CD4-positive, alpha-beta T cell treated with Interleukin-12 subunit alpha and Interleukin-12 subunit beta, for 1 hour (primary cell): ENCODE data around the gene EBF4.
"Not testable (repeated sequence)": the region's sequence is repeated elsewhere in the genome, so short reads cannot be mapped to it uniquely, and the experiment has no call there.

Source experiments
- DNase-seq: peaks from one replicate; pipeline ENCODE4 v3.0.0-alpha.2; 2020

The EBF4 gene

DNA sequence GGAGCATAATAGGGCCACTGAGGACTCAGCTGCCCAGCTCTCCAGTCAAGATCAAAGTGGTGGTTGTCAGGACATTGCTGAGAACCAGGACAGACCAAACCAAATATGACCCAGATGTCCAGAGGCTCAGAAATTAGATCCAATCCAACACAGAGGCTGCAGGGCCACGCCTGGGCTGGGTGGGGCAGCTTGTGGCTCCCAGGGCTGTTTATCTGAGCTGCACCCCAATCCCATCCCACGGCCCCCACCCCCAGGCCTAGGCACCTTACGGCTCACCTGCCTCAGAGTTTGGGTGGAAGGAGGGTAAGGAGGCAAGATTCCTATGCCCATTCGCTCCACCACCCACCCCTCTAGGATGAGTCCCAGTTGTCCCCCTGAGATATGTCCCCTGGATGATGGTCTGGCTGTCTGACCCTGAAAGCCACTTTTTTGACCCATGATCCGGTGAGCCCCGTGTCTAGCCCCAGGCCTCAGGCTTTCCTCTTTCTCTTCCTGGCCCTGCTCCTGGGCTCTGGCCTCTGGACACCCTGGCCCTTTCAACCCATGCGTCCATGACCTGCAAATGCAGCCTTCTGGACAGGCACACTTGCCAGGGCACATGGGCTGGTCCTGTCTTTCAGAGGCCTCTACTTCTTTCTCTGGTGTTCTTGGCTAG lies 67.8 kb downstream of the EBF4 start:
- DNase-seq, result no peak

DNA sequence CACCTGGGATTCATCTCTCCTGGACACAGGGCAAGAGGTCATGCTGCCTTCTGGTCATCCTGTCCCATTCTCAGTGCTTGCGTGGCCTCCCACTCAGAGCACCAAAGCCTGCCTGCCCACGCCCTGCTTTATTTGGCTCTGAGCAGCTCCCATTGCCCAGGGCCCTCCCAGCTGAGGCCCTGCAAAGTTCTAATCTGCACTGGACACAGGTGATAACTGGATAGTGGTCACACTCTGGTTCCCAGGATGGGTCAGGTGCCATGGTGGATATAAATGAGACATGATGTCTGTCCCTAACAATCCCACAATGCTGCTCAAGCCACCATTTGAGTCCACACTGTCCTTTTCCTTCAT lies 68.3 kb downstream of the EBF4 start:
- no peak for DNase-seq

DNA sequence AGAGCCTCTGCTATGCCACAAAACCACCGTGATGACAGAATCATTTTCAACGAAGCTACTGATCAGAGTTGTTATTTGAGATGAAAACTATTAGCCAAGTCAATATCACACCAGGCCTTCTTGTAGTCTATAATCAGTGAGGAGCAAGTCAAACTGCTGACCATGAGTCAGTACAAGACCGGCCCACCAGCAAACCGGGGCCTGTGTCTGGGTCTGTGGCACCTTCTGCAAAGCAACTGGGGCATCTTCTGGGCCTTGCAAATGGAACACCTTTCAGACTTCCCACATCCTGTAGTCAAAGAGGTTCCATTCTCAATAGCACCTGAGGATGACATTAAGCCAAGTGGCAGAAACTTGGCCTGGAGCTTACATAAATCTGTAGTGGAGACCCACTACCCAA lies 69.3 kb downstream of the EBF4 start:
- no peak for DNase-seq

DNA sequence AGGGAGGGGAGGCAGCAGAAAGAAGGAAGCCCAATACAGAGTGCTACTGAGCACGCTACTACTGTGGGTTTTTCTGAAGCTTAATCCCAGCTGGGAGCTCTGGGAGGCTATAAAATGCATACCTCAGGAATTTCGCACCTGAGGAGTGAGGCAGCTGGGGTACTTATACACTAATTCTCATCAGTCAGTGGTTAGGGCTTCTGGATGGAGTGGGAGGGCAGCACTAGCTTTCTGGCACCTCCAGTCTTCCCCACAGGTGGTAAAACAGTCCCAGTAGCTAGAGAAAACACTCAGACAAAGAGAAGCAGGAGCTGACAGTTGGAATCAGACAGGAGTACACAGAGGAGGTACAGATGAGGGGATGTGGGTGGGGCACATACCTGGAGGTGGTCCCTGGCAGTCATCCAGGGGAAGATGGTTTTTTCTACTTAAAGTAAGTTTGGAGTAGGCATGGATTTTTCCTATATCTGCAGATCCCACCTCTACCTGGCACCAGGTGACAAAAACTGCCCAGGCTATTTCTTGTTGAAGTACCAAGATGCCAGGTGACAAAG lies 70.1 kb downstream of the EBF4 start:
- no peak for DNase-seq

DNA sequence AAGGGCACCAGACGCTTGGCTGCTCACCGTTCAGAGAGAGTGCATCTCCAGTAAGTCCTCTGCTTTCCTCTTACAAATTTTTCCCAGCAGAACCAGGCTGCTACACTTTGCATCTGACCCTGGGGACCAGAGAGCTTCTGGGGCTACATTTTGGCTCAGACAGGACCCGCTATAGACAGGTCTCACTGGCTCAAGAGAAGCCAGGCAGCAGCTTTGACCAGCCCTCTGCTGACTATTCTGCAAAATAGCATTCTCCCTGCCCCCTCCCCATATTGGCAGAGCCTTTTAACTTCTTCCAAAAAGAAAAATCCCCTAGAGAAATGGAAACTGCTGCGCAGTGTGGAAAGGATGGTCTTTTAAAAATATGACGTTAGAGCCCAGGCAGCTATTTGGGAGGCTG lies 70.6 kb downstream of the EBF4 start:
- no peak for DNase-seq

DNA sequence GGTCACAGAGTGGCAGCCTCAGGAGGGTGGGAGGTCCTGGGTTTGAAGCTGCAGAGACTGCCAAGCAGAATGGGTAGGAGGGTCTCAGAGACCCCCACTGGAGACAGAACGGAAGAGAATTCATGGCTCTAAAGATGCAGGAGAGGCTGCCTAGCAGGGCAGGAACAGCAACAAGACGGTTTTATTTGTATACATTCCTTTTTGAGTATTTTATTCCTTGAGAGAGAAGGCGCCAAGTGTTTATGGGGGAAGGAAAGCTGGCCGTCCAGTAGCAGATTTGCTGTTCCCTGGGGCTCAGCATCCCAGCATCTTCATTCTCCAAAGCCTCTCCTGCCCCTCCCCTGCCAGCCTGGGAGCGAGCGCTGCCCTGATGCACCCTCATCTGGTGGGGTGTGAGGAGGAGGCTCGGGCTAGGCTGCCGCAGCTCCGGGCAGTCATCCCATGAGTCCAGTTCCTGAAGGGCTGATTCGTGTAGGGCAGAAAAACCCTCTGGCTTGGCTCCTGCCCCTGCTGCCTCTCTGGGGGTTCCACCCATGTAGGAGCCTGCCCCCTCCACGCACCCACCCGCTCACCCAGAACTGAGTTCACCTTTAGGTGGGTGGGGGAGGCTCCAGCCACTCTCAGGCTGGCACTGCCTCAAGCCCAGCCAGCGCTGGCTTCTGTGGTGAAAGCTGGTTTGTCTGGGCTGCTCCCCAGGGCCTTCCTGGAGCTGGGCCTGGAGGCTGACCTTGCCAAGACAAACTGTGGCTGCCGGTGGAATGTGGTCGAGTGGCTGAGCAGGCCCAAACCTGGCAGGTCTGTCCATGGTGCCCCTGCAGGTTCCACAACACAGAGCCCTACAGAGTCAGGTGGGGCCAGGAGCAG lies 75.4 kb downstream of the EBF4 start:
- no peak for DNase-seq

DNA sequence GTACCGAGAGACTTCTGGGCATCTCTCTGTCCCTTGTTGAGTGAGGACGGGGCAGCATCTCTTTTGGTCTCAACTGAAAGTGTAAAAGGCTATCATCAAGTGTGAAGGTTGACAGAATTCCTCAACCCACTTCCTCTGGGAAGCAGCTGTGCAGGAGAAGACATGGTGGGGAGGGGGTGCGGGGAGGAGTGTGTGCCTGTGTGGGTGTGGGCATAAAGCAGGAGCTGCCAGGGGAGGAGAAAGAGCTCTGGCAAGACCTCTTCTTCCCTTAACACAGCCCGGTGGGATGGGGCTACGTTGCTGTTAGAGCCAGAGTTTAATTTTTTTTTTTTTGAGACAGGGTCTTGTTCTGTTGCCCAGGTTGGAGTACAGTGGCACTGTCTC lies 76.0 kb downstream of the EBF4 start:
- DNase-seq, result no peak

DNA sequence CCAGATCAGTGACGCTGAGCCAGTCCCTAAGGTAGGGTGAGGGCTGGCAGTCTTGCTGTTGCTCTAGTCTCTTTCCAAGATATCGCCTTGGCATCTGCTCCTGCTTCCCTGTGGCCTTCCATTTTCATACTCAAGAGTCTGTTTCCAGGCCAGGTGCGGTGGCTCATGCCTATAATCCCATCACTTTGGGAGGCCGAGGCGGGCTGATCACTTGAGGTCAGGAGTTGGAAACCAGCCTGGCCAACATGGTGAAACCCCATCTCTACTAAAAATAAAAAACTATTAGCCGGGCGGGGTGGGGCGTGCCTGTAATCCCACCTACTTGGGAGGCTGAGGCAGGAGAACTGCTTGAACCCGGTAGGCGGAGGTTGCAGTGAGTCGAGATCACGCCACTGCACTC lies 77.5 kb downstream of the EBF4 start:
- DNase-seq, result not testable (repeated sequence)

DNA sequence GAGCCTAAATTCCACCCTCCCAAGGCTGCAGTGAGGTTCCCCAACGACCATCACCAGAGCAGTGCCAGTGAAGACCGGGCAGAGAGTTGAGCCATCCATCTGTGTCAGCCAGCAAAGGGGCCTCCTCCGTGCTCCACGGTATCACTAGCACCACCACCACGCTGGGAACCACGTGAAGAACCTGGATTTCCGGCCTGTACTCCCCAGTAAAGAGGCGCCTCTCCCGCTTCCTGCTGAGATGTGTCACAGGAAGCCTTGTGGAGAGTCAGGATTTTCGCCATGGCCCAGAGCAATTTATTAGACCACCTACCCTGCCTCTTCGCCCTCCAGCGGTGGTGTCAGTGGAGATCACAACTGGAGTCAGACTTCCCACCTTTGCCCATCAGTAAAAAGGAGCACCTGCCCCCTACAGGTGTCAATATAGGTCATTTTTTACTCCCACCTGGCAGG lies 79.1 kb downstream of the EBF4 start:
- no peak for DNase-seq

DNA sequence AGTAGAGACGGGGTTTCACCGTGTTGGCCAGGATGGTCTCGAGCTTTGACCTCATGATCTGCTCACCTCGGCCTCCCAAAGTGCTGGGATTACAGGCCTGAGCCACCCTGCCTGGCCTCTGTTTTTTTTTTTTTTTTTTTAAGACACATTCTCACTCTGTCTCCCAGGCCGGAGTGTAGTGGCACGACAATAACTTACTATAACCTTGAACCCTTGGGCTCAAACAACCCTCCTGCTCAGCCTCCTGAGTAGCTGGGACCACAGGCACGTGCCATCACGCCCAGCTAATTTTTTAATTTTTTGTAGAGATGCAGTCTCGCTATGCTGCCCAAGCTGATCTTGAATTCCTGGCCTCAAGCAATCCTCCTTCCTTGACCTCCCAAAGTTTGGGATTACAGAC lies 81.2 kb downstream of the EBF4 start:
- DNase-seq, result no peak

DNA sequence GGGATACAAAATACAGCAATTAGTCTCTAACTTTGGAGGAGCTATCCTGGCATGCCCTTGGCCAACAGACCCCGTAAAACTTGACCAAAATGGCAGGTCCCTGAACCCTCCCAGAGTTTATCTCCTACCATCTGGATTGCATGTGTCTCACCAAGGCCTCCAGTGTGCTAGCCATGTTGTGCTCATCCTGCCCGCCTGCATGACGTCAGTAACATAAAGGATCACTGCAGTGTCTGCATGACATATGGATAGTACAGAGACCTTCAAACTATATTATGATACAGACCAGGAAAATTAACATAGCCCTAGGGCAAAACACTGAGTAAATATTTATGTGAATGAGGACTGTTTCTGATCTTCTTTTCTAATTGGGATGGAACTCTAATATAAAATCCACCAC lies 82.6 kb downstream of the EBF4 start:
- DNase-seq, result no peak

DNA sequence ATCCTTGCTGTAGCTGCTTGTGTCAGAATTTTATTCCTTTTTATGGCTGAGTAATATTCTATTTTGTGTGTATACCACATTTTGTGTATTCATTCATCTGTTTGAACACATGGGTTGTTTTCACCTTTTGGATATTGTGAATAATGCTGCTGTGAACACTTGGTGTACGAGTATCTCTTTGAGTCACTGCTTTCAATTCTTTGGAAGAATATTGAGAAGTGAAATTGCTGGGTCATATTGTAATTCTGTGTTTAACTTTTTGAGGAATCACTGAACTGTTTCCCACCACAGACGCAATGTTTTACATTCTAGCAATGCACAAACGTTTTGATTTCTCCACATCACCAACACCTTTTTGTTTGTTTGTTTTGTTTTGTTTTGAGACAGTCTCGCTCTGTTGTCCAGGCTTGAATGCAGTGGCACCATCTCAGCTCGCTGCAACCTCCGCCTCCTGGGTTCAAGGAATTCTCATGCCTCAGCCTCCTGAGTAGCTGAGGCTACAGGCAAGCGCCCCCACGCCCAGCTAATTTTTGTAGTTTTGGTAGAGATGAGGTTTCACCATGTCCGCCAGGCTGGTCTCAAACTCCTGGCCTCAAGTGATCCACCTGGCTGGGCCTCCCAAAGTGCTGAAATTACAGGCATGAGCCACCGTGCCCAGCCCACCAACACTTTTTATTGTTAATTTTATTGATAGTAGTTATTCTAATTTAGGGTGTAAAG lies 86.2 kb downstream of the EBF4 start:
- DNase-seq, result no peak

DNA sequence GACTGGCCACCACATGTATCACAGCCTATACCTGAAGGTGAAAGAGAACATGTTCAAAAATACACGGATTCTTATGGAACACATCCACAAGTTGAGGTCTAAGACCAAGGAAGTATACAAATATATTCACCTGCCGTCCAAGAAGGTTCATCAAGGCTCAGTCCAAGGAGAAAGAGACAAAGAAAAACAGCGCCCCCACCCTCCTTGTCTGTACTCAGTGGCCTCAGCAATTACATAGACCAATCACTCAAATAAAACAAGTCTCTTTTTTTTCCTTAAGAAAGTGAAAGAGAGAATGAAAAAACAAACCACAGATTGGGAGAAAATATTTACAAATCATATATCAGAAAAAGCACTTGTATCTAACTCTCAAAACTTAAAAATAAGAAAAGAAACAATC lies 88.4 kb downstream of the EBF4 start:
- DNase-seq, result no peak

DNA sequence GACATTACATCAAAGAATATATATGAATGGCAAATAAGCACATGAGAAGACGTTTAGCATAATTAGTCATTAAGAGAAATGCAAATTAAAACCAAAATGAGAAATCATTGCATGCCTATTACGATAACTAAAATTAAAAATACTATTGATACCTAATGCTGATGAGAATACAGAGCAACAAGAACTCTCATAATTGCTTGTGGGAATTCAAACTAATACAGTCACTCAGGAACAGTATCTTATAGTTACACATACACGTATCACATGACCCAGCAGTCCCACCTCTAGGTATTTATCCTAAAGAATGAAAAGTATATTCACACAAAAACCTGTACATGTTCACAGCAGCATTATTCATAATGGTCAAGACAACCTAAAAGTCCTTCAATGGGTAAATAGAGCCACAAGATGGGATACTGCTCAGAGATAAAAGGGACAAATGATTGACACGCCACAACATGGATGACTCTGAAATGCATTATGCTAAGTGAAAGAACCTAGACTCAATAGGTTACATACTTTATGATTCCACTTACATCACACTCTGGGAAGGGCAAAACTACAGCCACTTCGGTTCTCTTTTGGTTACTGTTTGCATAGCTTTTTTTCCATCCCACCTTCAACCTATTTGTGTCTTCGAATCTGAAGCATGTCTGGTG lies 91.5 kb downstream of the EBF4 start:
- no peak for DNase-seq

DNA sequence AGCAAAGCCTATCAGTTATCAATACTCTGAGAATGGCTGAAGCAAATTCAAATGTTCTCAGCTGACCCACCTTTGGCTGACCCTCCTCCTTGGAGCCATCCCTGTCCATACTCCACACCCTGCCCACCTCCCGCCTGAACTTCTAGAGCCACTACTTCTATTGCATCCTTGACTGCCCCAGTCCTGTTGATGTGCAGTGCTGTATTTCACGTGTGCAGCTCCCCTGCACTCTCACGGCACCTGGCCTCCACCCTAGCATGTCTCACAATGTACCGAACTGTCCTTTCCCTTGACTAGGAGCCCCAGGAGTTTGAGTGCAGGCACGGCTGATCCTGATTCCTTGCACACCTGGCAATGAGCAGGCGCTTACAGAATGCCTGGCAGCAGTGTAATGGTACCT lies 100.9 kb downstream of the EBF4 start:
- DNase-seq, result no peak

DNA sequence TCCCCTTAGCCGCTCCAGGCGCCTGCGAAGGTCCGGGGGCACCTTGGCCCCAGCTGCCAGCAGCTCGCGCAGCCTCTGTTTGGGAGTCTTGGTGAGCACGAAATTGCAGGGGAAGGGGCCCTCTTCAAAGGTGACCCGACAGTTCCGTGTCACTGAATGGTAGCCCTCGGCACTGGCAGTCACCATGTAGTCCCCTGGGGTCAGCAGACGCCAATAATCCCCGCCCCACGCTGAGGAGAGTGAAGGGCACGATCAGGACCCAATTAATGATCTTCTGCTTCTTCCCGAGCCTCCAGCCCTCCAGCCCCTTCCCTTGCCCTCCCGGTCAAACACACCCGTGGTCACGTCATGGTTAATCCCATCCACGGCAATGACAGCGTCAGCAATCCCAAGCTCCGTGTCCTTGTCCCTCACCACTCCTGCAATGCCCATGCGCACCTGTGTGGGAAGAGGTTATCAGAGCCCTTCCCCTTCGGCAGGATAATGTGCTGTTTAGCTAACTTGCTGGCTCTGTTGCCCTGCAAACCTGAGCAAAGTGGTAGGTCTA lies 101.7 kb downstream of the EBF4 start:
- DNase-seq, result no peak

DNA sequence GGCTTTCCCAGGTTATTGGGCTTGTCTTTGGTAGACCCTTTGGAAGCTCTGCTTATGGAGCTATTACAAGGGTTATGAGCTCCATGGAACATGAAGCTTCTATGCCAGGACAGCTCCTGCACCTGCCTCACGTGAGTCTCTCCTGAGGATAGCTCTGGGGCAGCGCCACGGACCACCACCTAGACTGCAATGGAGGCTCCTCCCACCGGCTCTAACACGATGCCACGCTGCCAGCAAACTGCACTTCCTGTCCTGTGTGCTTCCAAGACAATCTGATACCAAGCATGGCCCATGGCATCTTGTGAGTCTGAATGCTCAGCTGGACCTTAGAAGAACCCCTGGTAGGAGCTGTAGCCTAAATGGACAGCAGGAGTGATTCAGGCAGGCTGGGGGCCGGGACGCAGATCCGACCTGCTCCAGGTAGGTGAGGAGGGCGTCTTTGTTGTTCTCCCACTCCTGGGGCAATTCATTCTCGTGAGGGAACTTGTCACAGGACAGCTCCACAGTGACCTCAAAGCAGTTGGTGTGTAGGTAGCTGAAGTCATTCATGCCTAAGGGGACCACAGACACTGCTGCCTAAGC lies 102.4 kb downstream of the EBF4 start:
- no peak for DNase-seq

DNA sequence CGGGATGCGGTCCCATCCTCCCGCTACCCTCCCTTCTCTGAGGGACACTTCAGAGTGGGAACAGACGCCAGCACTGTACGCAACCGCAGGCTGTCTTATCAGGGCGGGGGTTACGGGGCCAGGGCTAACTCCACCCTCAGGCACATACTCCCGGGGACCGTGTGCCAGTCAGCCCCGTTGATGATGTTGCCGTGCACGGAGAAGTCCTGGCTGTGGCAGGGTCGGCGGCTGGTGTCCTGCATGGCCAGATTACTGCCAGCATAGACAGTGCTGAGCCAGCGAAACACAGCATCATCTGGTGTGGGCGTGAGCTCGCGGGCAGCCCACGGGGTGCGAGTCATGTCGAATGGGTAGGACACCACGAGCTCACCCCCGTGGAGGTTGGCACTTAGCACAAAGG lies 102.9 kb downstream of the EBF4 start:
- DNase-seq, result no peak

DNA sequence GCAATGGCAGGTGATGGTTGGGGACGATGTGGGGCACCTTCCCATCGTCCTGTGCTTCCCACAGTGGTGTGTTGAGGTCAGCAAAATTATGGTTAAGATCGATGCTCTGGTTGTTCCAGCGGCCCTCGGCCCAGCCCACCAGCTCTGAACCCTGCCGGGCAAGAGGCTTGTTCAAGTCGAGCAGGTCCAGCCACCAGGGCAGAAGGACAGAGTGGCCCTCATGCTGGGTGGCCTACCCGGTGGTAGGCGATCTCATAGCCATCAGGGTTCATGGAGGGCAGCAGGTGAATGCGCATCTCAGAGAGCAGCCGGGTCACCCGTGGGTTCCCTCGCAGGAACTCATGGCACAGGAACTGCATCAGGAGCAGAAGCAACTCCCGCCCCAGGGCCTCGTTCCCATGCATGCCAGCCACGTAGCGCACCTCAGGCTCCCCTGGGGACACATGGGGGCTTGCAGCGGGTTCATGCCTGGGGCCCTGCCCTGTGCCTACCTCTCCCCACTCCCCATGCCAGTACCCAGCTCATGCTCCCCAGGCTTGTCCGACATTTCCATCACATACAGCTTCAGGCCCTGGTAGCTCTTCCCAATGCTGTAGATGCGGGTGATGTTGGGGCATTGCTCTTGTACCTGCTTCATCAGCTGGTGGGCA lies 103.6 kb downstream of the EBF4 start:
- DNase-seq, result no peak

DNA sequence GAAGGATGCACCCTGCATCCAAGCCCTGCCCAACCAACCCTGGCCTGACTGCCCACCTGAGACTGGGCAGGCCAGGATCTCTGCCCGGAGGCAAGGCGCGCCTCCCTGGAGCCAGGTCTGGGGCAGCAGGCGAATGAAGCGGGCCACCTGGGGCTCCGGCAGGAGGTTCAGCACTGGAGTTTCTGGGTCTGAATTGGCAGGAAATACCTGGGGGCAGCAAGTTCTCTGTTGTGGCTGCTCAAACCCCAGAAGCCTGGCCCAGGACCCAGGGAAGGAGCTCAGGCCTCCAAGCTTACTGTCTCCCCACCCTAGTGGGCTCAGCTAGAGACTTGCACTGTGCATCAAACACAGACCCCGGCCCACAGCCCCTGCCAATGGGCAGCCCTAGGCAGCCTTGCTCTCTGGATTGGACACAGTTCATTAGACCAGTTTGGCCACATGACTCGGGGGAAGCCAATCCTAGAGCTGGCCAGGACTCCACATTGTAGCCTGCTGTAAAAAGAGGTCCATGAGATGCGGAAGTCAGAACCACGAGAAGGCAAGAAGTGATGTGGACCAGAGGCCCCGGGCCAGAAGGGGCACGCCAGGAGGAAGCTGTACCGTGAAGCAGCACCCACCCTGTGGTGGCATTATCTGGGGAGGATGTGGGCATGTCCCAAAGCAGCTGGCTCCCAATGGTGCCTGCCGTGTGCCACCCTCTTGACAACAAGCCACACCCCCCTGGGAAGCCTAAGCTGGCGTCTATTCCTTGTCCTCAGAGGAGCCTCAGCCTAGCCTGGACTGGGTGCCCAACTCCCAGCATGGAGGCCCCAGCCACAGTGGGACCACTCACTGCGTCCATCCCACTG lies 104.8 kb downstream of the EBF4 start:
- DNase-seq, result no peak
